ENCODE data around the gene HAO2.

- TF ChIP-seq, protein P1, sequence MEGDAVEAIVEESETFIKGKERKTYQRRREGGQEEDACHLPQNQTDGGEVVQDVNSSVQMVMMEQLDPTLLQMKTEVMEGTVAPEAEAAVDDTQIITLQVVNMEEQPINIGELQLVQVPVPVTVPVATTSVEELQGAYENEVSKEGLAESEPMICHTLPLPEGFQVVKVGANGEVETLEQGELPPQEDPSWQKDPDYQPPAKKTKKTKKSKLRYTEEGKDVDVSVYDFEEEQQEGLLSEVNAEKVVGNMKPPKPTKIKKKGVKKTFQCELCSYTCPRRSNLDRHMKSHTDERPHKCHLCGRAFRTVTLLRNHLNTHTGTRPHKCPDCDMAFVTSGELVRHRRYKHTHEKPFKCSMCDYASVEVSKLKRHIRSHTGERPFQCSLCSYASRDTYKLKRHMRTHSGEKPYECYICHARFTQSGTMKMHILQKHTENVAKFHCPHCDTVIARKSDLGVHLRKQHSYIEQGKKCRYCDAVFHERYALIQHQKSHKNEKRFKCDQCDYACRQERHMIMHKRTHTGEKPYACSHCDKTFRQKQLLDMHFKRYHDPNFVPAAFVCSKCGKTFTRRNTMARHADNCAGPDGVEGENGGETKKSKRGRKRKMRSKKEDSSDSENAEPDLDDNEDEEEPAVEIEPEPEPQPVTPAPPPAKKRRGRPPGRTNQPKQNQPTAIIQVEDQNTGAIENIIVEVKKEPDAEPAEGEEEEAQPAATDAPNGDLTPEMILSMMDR (IDR thresholded peaks at IDR 0.05): no peak
- no peak for TF ChIP-seq POLR2A (IDR thresholded peaks at IDR 0.05)
- TF ChIP-seq POLR2AphosphoS5 (IDR thresholded peaks at IDR 0.05): no peak
- TF ChIP-seq EP300 (IDR thresholded peaks at IDR 0.05): no peak
Observed at GRCh38 chr1:119363162-119363561, 5.4 kb upstream of the HAO2 start.
